Pancreas (tissue), 10 donors: ENCODE data around the gene KDM4C. TPM values are rescaled to one million over a fixed set of nuclear protein-coding genes. Genes with fewer than 3 reads are reported as not detected.

Source experiments
- ATAC-seq, 4 donors: fragments of 200-7000 bp; cut with Tn5 transposase; one replicate each; pipeline versions ENCODE4 v1.8.0 to v1.9.1; 2020; ENCODE audit warnings: mild to moderate bottlenecking in 4 of 4, moderate library complexity in 4 of 4
- DNase-seq, 6 donors: peaks; one replicate each; pipeline ENCODE4 v3.0.0-alpha.2; 2020
- FAIRE-seq: peaks from 2 replicates; lab custom pipeline; 2012; peaks lifted over from hg19 to GRCh38; lab: Jason Lieb, UNC
- H3K27ac ChIP-seq, 4 donors: fragments of 200-600 bp; sonication (generic); 1 replicate in 3 of 4; 2 replicates in 1 of 4; pipeline versions ENCODE4 v1.5.0 to v1.8.0; 2020
- H3K27me3 ChIP-seq, 4 donors: fragments of 200-600 bp; one replicate each; pipeline ENCODE4 v1.8.0; 2021
- H3K36me3 ChIP-seq, 3 donors: fragments of 200-600 bp; sonication (generic) in 1 of 3; one replicate each; pipeline versions ENCODE4 v1.5.0 to v1.8.0; 2020 to 2021
- H3K4me1 ChIP-seq, 3 donors: fragments of 200-600 bp; one replicate each; pipeline ENCODE4 v1.8.0; 2021
- H3K4me3 ChIP-seq, 4 donors: fragments of 200-600 bp; sonication (generic) in 2 of 4; one replicate each; pipeline versions ENCODE4 v1.5.0 to v1.8.0; 2020 to 2021
- H3K9me3 ChIP-seq, 4 donors: fragments of 200-600 bp; one replicate each; pipeline ENCODE4 v1.8.0; 2021
- WGBS, 2 donors: extraction: QIAGEN DNeasy Blood & Tissue Kit; methylation state at CpG; one replicate each; pipeline ENCODE4 v1.1.7; 2013; 5-methylcytosine and 5-hydroxymethylcytosine counted together
- intact Hi-C, 3 donors: fragments of 100-400 bp; cut with DNase I; formaldehyde crosslinking; loops; one replicate each; pipeline versions ENCODE4 v1.11.1 to v1.14.2; 2022
- polyA plus RNA-seq, 2 donors: library from polyadenylated mRNA; stranded (reverse); fragments of 200-250 nt; gene quantifications; one replicate each; pipeline ENCODE4 v1.2.3, GENCODE V29; 2013
- total RNA-seq, 6 donors: library from RNA; stranded (reverse); fragmentation: NEBNext Ultra II Directional in 4 of 6; extraction: Animal tissue kit (Norgen Biotek cat#: 25700) in 4 of 6; gene quantifications; one replicate each; pipeline versions ENCODE4 v1.2.1 to v1.2.4, GENCODE V29; 2021 to 2023
- TF ChIP-seq, protein P1 (sequence below), 4 donors: fragments of 200-600 bp; sonication (generic) in 3 of 4; IDR thresholded peaks; one replicate each; pipeline versions ENCODE4 v1.5.0 to v1.8.0; 2021; ENCODE audit warnings: antibody characterized with exemption in 4 of 4
- donor health status: healthy with polysubstance abuse.
- donor health status: DM: no; HTN: no; CAD: no; lungs with moderate emphysema.
- donor health status: DM: no; HTN: no; CAD: no.
- donor health status: control.
- donor health status: control.
- donor health status: Bipolar disorder and iron deficiency.
- donor health status: DM: yes; HTN: yes; CAD: no.
- donor health status: DM: no; HTN: no; CAD: no.
- donor health status: DM: no; HTN: no; CAD: no.
- donor health status: DM: yes; HTN: yes; CAD: no.

The KDM4C gene
- total and polyA plus RNA-seq, 8 donors = 10.5 to 30.8 (median 19.7) TPM

GRCh38 chr9:7216004-7216841, 458.4 kb downstream of the KDM4C start:
- DNase-seq (no peak), ATAC-seq (no peak), FAIRE-seq (no peak)
- no peak overlapping the region for H3K4me3 ChIP-seq
- no peak overlapping the region for H3K27ac ChIP-seq
- 44 to 71% methylated on average over 7 of the region's 7 CpGs for WGBS, 2 donors
- H3K27me3 ChIP-seq = no peaks in the 10 kb centered on the region
- H3K36me3 ChIP-seq = no peaks in the 10 kb centered on the region
- TF ChIP-seq, protein P1, sequence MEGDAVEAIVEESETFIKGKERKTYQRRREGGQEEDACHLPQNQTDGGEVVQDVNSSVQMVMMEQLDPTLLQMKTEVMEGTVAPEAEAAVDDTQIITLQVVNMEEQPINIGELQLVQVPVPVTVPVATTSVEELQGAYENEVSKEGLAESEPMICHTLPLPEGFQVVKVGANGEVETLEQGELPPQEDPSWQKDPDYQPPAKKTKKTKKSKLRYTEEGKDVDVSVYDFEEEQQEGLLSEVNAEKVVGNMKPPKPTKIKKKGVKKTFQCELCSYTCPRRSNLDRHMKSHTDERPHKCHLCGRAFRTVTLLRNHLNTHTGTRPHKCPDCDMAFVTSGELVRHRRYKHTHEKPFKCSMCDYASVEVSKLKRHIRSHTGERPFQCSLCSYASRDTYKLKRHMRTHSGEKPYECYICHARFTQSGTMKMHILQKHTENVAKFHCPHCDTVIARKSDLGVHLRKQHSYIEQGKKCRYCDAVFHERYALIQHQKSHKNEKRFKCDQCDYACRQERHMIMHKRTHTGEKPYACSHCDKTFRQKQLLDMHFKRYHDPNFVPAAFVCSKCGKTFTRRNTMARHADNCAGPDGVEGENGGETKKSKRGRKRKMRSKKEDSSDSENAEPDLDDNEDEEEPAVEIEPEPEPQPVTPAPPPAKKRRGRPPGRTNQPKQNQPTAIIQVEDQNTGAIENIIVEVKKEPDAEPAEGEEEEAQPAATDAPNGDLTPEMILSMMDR (IDR thresholded peaks at IDR 0.05) = no peak
- intact Hi-C loops = no loop called here
- H3K4me1 ChIP-seq = no peaks in the 10 kb centered on the region
- H3K9me3 ChIP-seq = no peaks in the 10 kb centered on the region

- H3K9me3 ChIP-seq = no peaks in the 10 kb centered on the region
- no peaks in the 10 kb centered on the region for H3K4me1 ChIP-seq
- FAIRE-seq (no peak), DNase-seq (no peak), ATAC-seq (no peak)
- no peak overlapping the region for H3K27ac ChIP-seq
- TF ChIP-seq, protein P1 (IDR thresholded peaks at IDR 0.05) = no peak
- H3K4me3 ChIP-seq = no peak overlapping the region
- H3K27me3 ChIP-seq = no peaks in the 10 kb centered on the region
- WGBS, 2 donors = 41% methylated on average over 6 of the region's 6 CpGs
- H3K36me3 ChIP-seq = no peaks in the 10 kb centered on the region
- intact Hi-C loops = no loop called here
Observed at GRCh38 chr9:7223981-7224380, 466.2 kb downstream of the KDM4C start.

Other genes with a start within 250 kb of the KDM4C start
- gene GLDC, start 112.2 kb upstream of the KDM4C start, total RNA-seq = under 1 TPM in 3 of 6 donors, not detected in 3; 0.15 to 0.60 (median 0.47) TPM
- gene GLDC, start 112.2 kb upstream of the KDM4C start, polyA plus RNA-seq = 1 to 10 TPM in 1 of 2 donors, under 1 TPM in 1; 0.19 to 1.2 TPM